HepG2 (cell line): ENCODE data around the gene MAN2A1. TPM values are rescaled to one million over a fixed set of nuclear protein-coding genes. Genes with fewer than 3 reads are reported as not detected.

ENCODE experiments used
- ATAC-seq: fragments of 200-7000 bp; cut with Tn5 transposase; 3 replicates; pipeline ENCODE4 v1.9.1; 2020; ENCODE audit warnings: mild to moderate bottlenecking, moderate library complexity
- Bru-seq: library from RNA; stranded (reverse); fragments of 400-500 nt; gene quantifications from one replicate; lab custom pipeline; 2021; lab: Mats Ljungman, UMichigan
- BruChase-seq, 2 experiments: library from RNA; stranded (reverse); fragments of 400-500 nt; gene quantifications; one replicate each; lab custom pipeline; 2021; lab: Mats Ljungman, UMichigan
- BruUV-seq: library from RNA; stranded (reverse); fragments of 400-500 nt; replicated peaks from 2 replicates; lab custom pipeline; 2021; lab: Mats Ljungman, UMichigan
- CTCF ChIA-PET: fragments of 300-600 bp; formaldehyde crosslinking; extraction: SDS; loops from one replicate; lab custom pipeline; 2021; ENCODE audit warnings: low total read pairs, inconsistent platforms, low intra/inter-chr PET ratio; lab: Yijun Ruan, JAX
- POLR2A ChIA-PET: fragments of 350-600 bp; sonication (Branson Sonifier 250); formaldehyde crosslinking; loops from one replicate; lab custom pipeline; 2020; ENCODE audit warnings: antibody characterized with exemption, inconsistent platforms; lab: Yijun Ruan, JAX
- DNase-seq: peaks from one replicate; pipeline ENCODE4 v3.0.0-alpha.2; 2015; ENCODE audit warnings: low spot score
- FAIRE-seq: peaks from 3 replicates; lab custom pipeline; 2011; peaks lifted over from hg19 to GRCh38; lab: Jason Lieb, UNC
- H2AFZ ChIP-seq: one replicate; pipeline ENCODE4 v1.6.1; 2011; ENCODE audit warnings: low read length, inconsistent platforms
- H3K27ac ChIP-seq: fragments of 300-600 bp; 3 replicates; pipeline ENCODE4 v1.8.0; 2011; ENCODE audit warnings: mixed run types, mild to moderate bottlenecking, mixed read lengths, low read length, inconsistent platforms; ENCODE audit not compliant: insufficient read depth; ENCODE audit errors: extremely low read length
- H3K27me3 ChIP-seq, 2 experiments: fragments of 200-600 bp in 1 of 2; 2 replicates in 1 of 2; 3 replicates in 1 of 2; pipeline versions ENCODE4 v1.6.0 to v1.8.0; 2011; ENCODE audit warnings: low read length in 2 of 2, mild to moderate bottlenecking in 2 of 2, moderate library complexity in 2 of 2, inconsistent platforms in 1 of 2; ENCODE audit not compliant: insufficient read depth in 2 of 2, control insufficient read depth in 1 of 2
- H3K36me3 ChIP-seq, 2 experiments: fragments of 200-600 bp in 1 of 2; replicated peaks in 1 of 2; 2 replicates in 1 of 2; 3 replicates in 1 of 2; pipeline versions ENCODE4 v1.5.1 to v1.8.0; 2011; ENCODE audit warnings: low read length in 2 of 2, inconsistent platforms in 1 of 2; ENCODE audit not compliant: insufficient read depth in 2 of 2, control insufficient read depth in 1 of 2
- H3K4me1 ChIP-seq: 2 replicates; pipeline ENCODE4 v1.5.1; 2012; ENCODE audit warnings: low read length, inconsistent platforms; ENCODE audit not compliant: insufficient read depth
- H3K4me2 ChIP-seq: 2 replicates; pipeline ENCODE4 v1.6.0; 2011; ENCODE audit warnings: low read depth, low read length, inconsistent platforms
- H3K4me3 ChIP-seq, 3 experiments: fragments of 200-600 bp in 1 of 3; sonication (generic), shearing (Covaris generic) in 1 of 3; replicated peaks in 1 of 3; 2 replicates each; pipeline ENCODE4 v1.5.1; 2011 to 2016; ENCODE audit warnings: low read length in 3 of 3, inconsistent platforms in 2 of 3, low read depth in 2 of 3, mild to moderate bottlenecking in 2 of 3, control low read depth in 1 of 3, mixed read lengths in 1 of 3; ENCODE audit not compliant: insufficient read depth in 1 of 3
- H3K79me2 ChIP-seq: one replicate; pipeline ENCODE4 v1.6.1; 2011; ENCODE audit warnings: low read length, inconsistent platforms; ENCODE audit not compliant: insufficient read depth
- H3K9ac ChIP-seq: 2 replicates; pipeline ENCODE4 v1.6.0; 2011; ENCODE audit warnings: mild to moderate bottlenecking, low read depth, low read length, inconsistent platforms; ENCODE audit not compliant: insufficient read depth
- H3K9me3 ChIP-seq: 2 replicates; pipeline ENCODE4 v1.5.1; 2012; ENCODE audit warnings: mild to moderate bottlenecking, low read length
- H4K20me1 ChIP-seq: 2 replicates; pipeline ENCODE4 v1.6.0; 2011; ENCODE audit warnings: inconsistent platforms, mild to moderate bottlenecking, low read length, moderate library complexity; ENCODE audit not compliant: insufficient read depth
- BCL6 ChIP-seq: IDR thresholded peaks from 2 replicates; pipeline ENCODE4 v1.6.1; 2016; ENCODE audit warnings: missing genetic modification reagents, missing compliant biosample characterization
- CERS6 ChIP-seq: sonication (generic); formaldehyde crosslinking; IDR thresholded peaks from 2 replicates; pipeline ENCODE4 v1.5.0; 2020; ENCODE audit warnings: missing genetic modification reagents
- HNRNPH1 ChIP-seq: fragments of 200-400 bp; formaldehyde crosslinking; optimal IDR thresholded peaks from 2 replicates; pipeline ENCODE3; 2017; ENCODE audit warnings: mild to moderate bottlenecking, low read depth, low read length
- LRRFIP1 ChIP-seq: sonication (generic); formaldehyde crosslinking; conservative IDR thresholded peaks from 2 replicates; pipeline ENCODE4 v1.4.0; 2020; ENCODE audit warnings: missing genetic modification reagents
- MAZ ChIP-seq, 2 experiments: sonication (generic) in 1 of 2; formaldehyde crosslinking in 1 of 2; IDR thresholded peaks; 2 replicates each; pipeline versions ENCODE4 v1.5.0 to v1.6.1; 2012 to 2020; ENCODE audit warnings: low read depth in 2 of 2, mild to moderate bottlenecking in 2 of 2, borderline replicate concordance in 1 of 2, improper control_type of control experiment in 1 of 2, low read length in 1 of 2, missing genetic modification reagents in 1 of 2, moderate library complexity in 1 of 2
- MEF2D ChIP-seq: sonication (generic); formaldehyde crosslinking; IDR thresholded peaks from 2 replicates; pipeline ENCODE4 v1.5.1; 2020; ENCODE audit warnings: mild to moderate bottlenecking, missing genetic modification reagents
- RBM39 ChIP-seq: fragments of 200-400 bp; formaldehyde crosslinking; IDR thresholded peaks from one replicate; pipeline ENCODE4 v1.6.1; 2018; ENCODE audit warnings: antibody characterized with exemption, mild to moderate bottlenecking, low read depth, low read length; ENCODE audit not compliant: poor library complexity, severe bottlenecking
- SALL1 ChIP-seq: sonication (generic); formaldehyde crosslinking; IDR thresholded peaks from 2 replicates; pipeline ENCODE4 v1.8.0; 2022; ENCODE audit warnings: mild to moderate bottlenecking, missing genetic modification reagents
- SMARCE1 ChIP-seq: fragments of 450-650 bp; IDR thresholded peaks from 2 replicates; pipeline ENCODE4 v1.6.1; 2017; ENCODE audit warnings: borderline replicate concordance
- TAF1 ChIP-seq: sonication (generic); formaldehyde crosslinking; IDR thresholded peaks from 2 replicates; pipeline ENCODE4 v1.4.0; 2020; ENCODE audit warnings: missing genetic modification reagents
- U2AF1 ChIP-seq: fragments of 200-400 bp; formaldehyde crosslinking; optimal IDR thresholded peaks from 2 replicates; pipeline ENCODE3; 2017; ENCODE audit warnings: mild to moderate bottlenecking, low read depth, low read length
- ZBTB34 ChIP-seq: sonication (generic); formaldehyde crosslinking; IDR thresholded peaks from 2 replicates; pipeline ENCODE4 v1.8.0; 2022; ENCODE audit warnings: mild to moderate bottlenecking, missing genetic modification reagents
- WGBS: methylation state at CpG from one replicate; pipeline ENCODE4 v1.1.6; 2017; ENCODE audit warnings: low lambda C conversion rate; 5-methylcytosine and 5-hydroxymethylcytosine counted together
- in situ Hi-C: cut with HindIII; loops from 2 replicates; pipeline ENCODE4 v1.10.0; 2017; ENCODE audit warnings: low pct_unique_long_range_greater_than_20kb; ENCODE audit not compliant: extremely low pct_ligation_motif_present
- intact Hi-C: fragments of 100-400 bp; cut with micrococcal nuclease; formaldehyde crosslinking; loops from one replicate; pipeline ENCODE4 v1.10.0; 2022; ENCODE audit not compliant: unreplicated experiment
- long read RNA-seq, 2 experiments: library from RNA in 1 of 2; library from polyadenylated mRNA in 1 of 2; stranded (forward) in 1 of 2; unstranded in 1 of 2; transcript quantifications; one replicate each; pipeline ENCODE4 v2.0.0, GENCODE V29; 2019 to 2022
- polyA minus RNA-seq, 3 experiments: library from RNA; depleted of rRNA, polyadenylated mRNA; stranded (reverse); fragments of >200 nt; gene quantifications; 2 replicates each; pipeline ENCODE4 v1.2.3, GENCODE V29; 2011; ENCODE audit warnings: low replicate concordance in 1 of 3
- polyA plus RNA-seq, 8 experiments: library from polyadenylated mRNA; depleted of rRNA in 3 of 8; stranded (reverse) in 7 of 8; unstranded in 1 of 8; fragments of >200 nt; fragmentation: Illumina TruSeq in 4 of 8; extraction: Trizol in 4 of 8; gene quantifications; 2 replicates each; pipeline versions ENCODE4 v1.2.1 to v1.2.3, GENCODE V29; 2011 to 2016; ENCODE audit warnings: low read depth in 4 of 8, missing spikeins in 1 of 8, mixed read lengths in 1 of 8; ENCODE audit not compliant: insufficient read depth in 1 of 8
- total RNA-seq, 5 experiments: library from RNA; depleted of rRNA; stranded (reverse); fragments of >200 nt; fragmentation: Illumina TruSeq; extraction: Trizol; gene quantifications; 2 replicates each; pipeline ENCODE4 v1.2.3, GENCODE V29; 2016; ENCODE audit warnings: low read depth in 1 of 5

The MAN2A1 gene
- total RNA-seq (2016; rRNA removed; fragmentation: Illumina TruSeq; extraction: Trizol) = 55.0 and 80.5 TPM in 2 replicates
- total RNA-seq (2016; cell fraction: cytosol; rRNA removed; fragmentation: Illumina TruSeq; extraction: Trizol; ENCODE audit: low read depth) = 72.2 and 78.9 TPM in 2 replicates
- total RNA-seq (2016; cell fraction: insoluble cytoplasmic fraction; rRNA removed; fragmentation: Illumina TruSeq; extraction: Trizol) = 51.9 and 82.4 TPM in 2 replicates
- total RNA-seq (2016; cell fraction: membrane; rRNA removed; fragmentation: Illumina TruSeq; extraction: Trizol) = 32.4 and 37.5 TPM in 2 replicates
- 133 and 143 TPM in 2 replicates for total RNA-seq (2016; cell fraction: nucleus; rRNA removed; fragmentation: Illumina TruSeq; extraction: Trizol)
- 56.2 and 58.1 TPM in 2 replicates for polyA plus RNA-seq (2011; rRNA removed)
- 22.6 and 40.2 TPM in 2 replicates for polyA plus RNA-seq (2011; cell fraction: cytosol; rRNA removed)
- 28.0 and 37.9 TPM in 2 replicates for polyA plus RNA-seq (2011; cell fraction: nucleus; rRNA removed)
- polyA plus RNA-seq (2012) = 76.9 and 89.0 TPM in 2 replicates
- polyA plus RNA-seq (2016; cell fraction: cytosol; fragmentation: Illumina TruSeq; extraction: Trizol; ENCODE audit: low read depth) = 1.9 and 2.2 TPM in 2 replicates
- 28.4 and 30.3 TPM in 2 replicates for polyA plus RNA-seq (2016; cell fraction: insoluble cytoplasmic fraction; fragmentation: Illumina TruSeq; extraction: Trizol; ENCODE audit: low read depth)
- polyA plus RNA-seq (2016; cell fraction: membrane; fragmentation: Illumina TruSeq; extraction: Trizol; ENCODE audit: low read depth) = 5.1 and 6.9 TPM in 2 replicates
- 91.6 and 95.2 TPM in 2 replicates for polyA plus RNA-seq (2016; cell fraction: nucleus; fragmentation: Illumina TruSeq; extraction: Trizol; ENCODE audit: insufficient read depth, low read depth)
- 47.8 and 93.4 TPM in 2 replicates for polyA minus RNA-seq (2011; rRNA and poly(A)+ RNA removed; ENCODE audit: low replicate concordance)
- 110 and 149 TPM in 2 replicates for polyA minus RNA-seq (2011; cell fraction: cytosol; rRNA and poly(A)+ RNA removed)
- polyA minus RNA-seq (2011; cell fraction: nucleus; rRNA and poly(A)+ RNA removed) = 230 and 293 TPM in 2 replicates
- percentile 95 among the genes with signal in this experiment for Bru-seq, nascent RNA
- BruChase-seq, experiment 1, labeled RNA remaining after a 6-hour chase = percentile 80 among the genes with signal in this experiment
- BruChase-seq, experiment 2, labeled RNA remaining after a 2-hour chase = percentile 86 among the genes with signal in this experiment
- long read RNA-seq, experiment 1, full-length matches to known transcripts = 5 of 16 reads
- long read RNA-seq, experiment 1, partial matches to known transcripts = 8 of 16 reads
- long read RNA-seq, experiment 1, other reads (novel, unspliced or antisense) = 3 of 16 reads
- long read RNA-seq, experiment 2, full-length matches to known transcripts = 8 of 91 reads
- long read RNA-seq, experiment 2, partial matches to known transcripts = 20 of 91 reads
- long read RNA-seq, experiment 2, other reads (novel, unspliced or antisense) = 63 of 91 reads

GRCh38 chr5:109689740-109690241 is at the start of gene MAN2A1:
MAN2A1 (plus strand) TSS chr5:109689927; CDS start chr5:109690418, 491 bp downstream.
- CTCF ChIA-PET = interaction anchor here (1.4 kb wide), 1 partner anchor 1008 kb away, joined by 5 read pairs; no protein-coding TSS in a partner anchor
- Histone ChIP-seq H2AFZ (peak within 1 kb of the TSS; percentile 77), H3K27ac (peak within 1 kb of the TSS; percentile 90), H3K79me2 (peaks cover 44% of the 10 kb centered on the region), H3K27me3 (no peaks in the 10 kb centered on the region; a peak in 1 of 5 replicates), H3K4me1 (peaks cover 44% of the 10 kb centered on the region), H3K9me3 (no peaks in the 10 kb centered on the region), H4K20me1 (peaks cover 31% of the 10 kb centered on the region), H3K4me3 (peak within 1 kb of the TSS; percentile 84 to 91 (median 89)), H3K4me2 (peak within 1 kb of the TSS; percentile 78), H3K9ac (peak within 1 kb of the TSS; percentile 86), H3K36me3 (no peaks in the 10 kb centered on the region)
- in situ Hi-C loops = loop anchor here (5.0 to 25.0 kb wide), 3 partner anchors 313 to 777 kb away; no protein-coding TSS in a partner anchor
- BruUV-seq = no TSS peak
- intact Hi-C loops = loop anchor here (2.0 to 5.0 kb wide), 9 partner anchors 63 to 1047 kb away; partner anchors contain the start of gene FER
- POLR2A ChIA-PET = interaction anchor here (1.0 to 2.9 kb wide), 8 partner anchors 18 to 942 kb away, joined by 3 to 10 read pairs (median 5); partner anchors contain the start of gene PJA2
- FAIRE-seq = no peak
- peak; percentile 44 for DNase-seq
- peak; percentile 69 for ATAC-seq
- 0% methylated on average over 1 of the region's 58 CpGs for WGBS
- TF ChIP-seq CERS6 = no peak
- TF ChIP-seq HNRNPH1 = no peak
- TF ChIP-seq TAF1 = peak; percentile 80
- TF ChIP-seq LRRFIP1 (CRISPR knock-in tag) = no peak
- TF ChIP-seq BCL6 (CRISPR knock-in tag) = peak; percentile 14; the same call in 1 of the 2 replicates
- no peak for TF ChIP-seq MAZ (IDR thresholded peaks at IDR 0.05; ENCODE audit: borderline replicate concordance, low read depth, low read length)
- peak; percentile 12; the same call in 1 of the 2 replicates for TF ChIP-seq MAZ (CRISPR knock-in tag; IDR thresholded peaks at IDR 0.05; ENCODE audit: low read depth)
- peak; percentile 61 for TF ChIP-seq MEF2D (CRISPR knock-in tag)
- TF ChIP-seq SMARCE1 = no peak
- TF ChIP-seq U2AF1 = no peak
- peak; percentile 44; the same call in 1 of the 2 replicates for TF ChIP-seq SALL1 (CRISPR knock-in tag)
- 0 out of 2 replicates have a peak, but pooled peaks have one; percentile 36 for TF ChIP-seq ZBTB34 (CRISPR knock-in tag)
- TF ChIP-seq RBM39 = peak; percentile 18
